ENCODE results near the gene HDGF. TPM values are rescaled to one million over a fixed set of nuclear protein-coding genes. Genes with fewer than 3 reads are reported as not detected.

Gene HDGF
- total RNA-seq, 4 donors from 2014 or later = 124 to 239 (median 167) TPM

DNA sequence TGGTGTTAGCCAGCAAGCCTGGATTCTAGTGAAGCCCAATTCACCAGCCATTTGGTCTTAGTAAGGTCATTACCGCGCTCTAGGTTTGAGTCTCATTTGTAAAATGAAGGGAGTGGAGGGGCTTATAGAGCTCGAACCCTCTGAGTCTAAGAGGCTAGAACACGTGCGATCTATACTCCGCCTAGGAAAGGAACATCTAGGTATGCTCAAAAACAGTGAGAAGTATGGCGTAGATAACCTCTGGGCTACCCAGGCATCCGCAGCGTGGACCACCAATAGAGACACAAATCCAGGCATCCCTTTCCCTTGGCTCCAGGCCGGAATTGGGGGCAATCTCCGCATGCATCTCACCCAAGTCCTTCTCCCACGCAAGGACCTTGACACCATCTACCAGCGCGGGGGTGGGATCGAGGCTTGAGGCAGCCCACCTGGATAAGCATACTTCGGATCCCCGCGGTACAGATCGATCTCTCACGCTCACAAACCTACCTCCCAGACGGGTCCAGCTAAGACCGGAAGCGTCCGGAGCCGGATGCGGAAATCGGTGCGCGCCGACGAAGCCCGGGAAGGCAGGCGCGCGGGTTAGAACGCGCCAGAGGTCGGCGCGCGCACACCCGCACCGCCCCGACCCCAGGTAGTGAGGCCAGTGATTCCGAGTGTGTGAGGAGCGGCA, 23.4 kb downstream of the HDGF start, which contains the start of gene METTL25B:
TSS of gene METTL25B (plus strand) at position 544 of the 673 bp plus-strand sequence. CDS start 636 bp downstream, outside the sequence.
- intact Hi-C loops (cut with DNase I) = loop anchor here (1.0 kb wide), 1 partner anchor 39 kb away; the partner anchor contains the start of gene PRCC
- peaks cover 25 to 46% (median 30%) of the 10 kb centered on the region in 4 donors for H3K36me3 ChIP-seq
- DNase-seq (ENCODE audit: extremely low spot score) = peak; percentile 94
- peak within 1 kb of the TSS; percentile 93 to 98 (median 94) for H3K27ac ChIP-seq (replicated peaks in 1 of 4)
- TF ChIP-seq, protein P1, sequence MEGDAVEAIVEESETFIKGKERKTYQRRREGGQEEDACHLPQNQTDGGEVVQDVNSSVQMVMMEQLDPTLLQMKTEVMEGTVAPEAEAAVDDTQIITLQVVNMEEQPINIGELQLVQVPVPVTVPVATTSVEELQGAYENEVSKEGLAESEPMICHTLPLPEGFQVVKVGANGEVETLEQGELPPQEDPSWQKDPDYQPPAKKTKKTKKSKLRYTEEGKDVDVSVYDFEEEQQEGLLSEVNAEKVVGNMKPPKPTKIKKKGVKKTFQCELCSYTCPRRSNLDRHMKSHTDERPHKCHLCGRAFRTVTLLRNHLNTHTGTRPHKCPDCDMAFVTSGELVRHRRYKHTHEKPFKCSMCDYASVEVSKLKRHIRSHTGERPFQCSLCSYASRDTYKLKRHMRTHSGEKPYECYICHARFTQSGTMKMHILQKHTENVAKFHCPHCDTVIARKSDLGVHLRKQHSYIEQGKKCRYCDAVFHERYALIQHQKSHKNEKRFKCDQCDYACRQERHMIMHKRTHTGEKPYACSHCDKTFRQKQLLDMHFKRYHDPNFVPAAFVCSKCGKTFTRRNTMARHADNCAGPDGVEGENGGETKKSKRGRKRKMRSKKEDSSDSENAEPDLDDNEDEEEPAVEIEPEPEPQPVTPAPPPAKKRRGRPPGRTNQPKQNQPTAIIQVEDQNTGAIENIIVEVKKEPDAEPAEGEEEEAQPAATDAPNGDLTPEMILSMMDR (IDR thresholded peaks at IDR 0.05) = no peak
- TF ChIP-seq EP300 (IDR thresholded peaks at IDR 0.05) (no peak), POLR2A (IDR thresholded peaks at IDR 0.05; ENCODE audit: low read depth) (peak; percentile 36), POLR2AphosphoS5 (IDR thresholded peaks at IDR 0.05) (peak in 1 of 2 donors; percentile 60)
- no peaks in the 10 kb centered on the region for H3K27me3 ChIP-seq
- H3K4me3 ChIP-seq = peak within 1 kb of the TSS; percentile 70 to 79 (median 74)
- WGBS = 0% methylated on average over 9 of the region's 46 CpGs
- no peaks in the 10 kb centered on the region for H3K9me3 ChIP-seq
- peaks cover 41 to 63% (median 60%) of the 10 kb centered on the region in 4 donors for H3K4me1 ChIP-seq

DNA sequence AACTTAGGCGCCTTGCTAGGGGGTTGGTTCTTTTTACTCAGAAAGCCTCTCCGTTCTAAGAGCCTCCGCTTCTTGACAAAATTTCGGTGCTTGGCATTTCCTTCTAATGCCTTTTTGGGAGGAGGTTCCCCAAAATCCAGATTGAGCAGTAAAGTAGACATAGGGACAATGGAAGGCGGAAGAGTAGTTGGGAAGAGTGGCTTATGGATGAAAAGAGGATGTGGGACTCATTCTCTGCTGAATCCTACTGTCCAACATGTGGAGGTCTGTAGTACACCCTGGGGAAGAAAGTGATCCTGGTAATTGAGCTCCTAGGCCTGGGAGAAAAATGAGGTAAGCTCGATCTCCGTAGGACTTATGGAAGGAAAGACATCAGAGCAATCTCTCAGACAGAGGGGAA, 24.0 kb downstream of the HDGF start:
- intact Hi-C loops (cut with DNase I) = no loop called here
- TF ChIP-seq POLR2AphosphoS5 (IDR thresholded peaks at IDR 0.05) (no peak), EP300 (IDR thresholded peaks at IDR 0.05) (no peak), POLR2A (IDR thresholded peaks at IDR 0.05; ENCODE audit: low read depth) (no peak)
- TF ChIP-seq, protein P1 (IDR thresholded peaks at IDR 0.05) = no peak
- H3K36me3 ChIP-seq = peaks cover 25 to 46% (median 30%) of the 10 kb centered on the region in 4 donors
- peak overlapping the region; percentile 70 to 79 (median 74) for H3K4me3 ChIP-seq
- H3K9me3 ChIP-seq = no peaks in the 10 kb centered on the region
- DNase-seq (ENCODE audit: extremely low spot score) = no peak
- H3K27ac ChIP-seq (replicated peaks in 1 of 4) = peak overlapping the region; percentile 93 to 98 (median 94)
- no peaks in the 10 kb centered on the region for H3K27me3 ChIP-seq
- 54% methylated on average over 7 of the region's 7 CpGs for WGBS
- H3K4me1 ChIP-seq = peaks cover 41 to 63% (median 60%) of the 10 kb centered on the region in 4 donors

DNA sequence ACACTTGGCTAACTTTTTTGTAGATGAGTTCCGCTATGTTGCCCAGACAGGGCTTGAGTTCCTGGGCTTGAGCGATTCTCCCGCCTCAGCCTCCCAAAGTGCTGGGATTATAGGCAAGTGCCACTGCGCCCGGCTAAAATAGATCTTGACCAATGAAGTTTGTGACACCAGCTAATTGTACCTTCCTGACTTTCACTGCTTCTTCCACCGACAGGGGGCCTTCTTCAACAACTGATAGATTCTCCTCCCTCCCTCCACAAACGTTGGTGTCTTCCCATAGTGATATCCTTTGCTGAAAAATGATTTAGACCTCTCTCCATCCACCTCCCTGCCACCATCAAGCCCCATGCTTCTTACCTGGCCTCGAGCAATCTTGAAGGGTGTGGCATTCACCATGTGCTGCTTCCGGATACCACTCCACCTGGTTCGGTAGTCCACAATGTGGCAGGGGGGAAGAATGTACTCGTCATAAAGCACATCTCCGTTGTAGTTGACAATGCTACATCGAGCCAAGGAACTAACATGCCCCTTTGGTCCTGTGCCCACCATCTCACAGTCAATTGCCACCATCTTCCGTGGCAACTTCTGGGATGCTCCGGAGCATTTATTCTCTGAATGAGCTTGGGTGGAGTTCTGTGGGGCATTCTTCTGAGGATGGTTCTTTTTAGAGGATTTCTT, 24.8 kb downstream of the HDGF start:
- TF ChIP-seq, protein P1 (IDR thresholded peaks at IDR 0.05) = peak in 2 of 3 experiments; percentile 38 to 39
- no peak for TF ChIP-seq POLR2A (IDR thresholded peaks at IDR 0.05; ENCODE audit: low read depth)
- H3K27me3 ChIP-seq = no peaks in the 10 kb centered on the region
- peak overlapping the region; percentile 70 to 79 (median 74) for H3K4me3 ChIP-seq
- H3K27ac ChIP-seq (replicated peaks in 1 of 4) = peak overlapping the region in 2 of 4 donors; percentile 57 to 94
- DNase-seq (ENCODE audit: extremely low spot score) = no peak
- WGBS = 52% methylated on average over 15 of the region's 15 CpGs
- H3K4me1 ChIP-seq = peaks cover 41 to 63% (median 60%) of the 10 kb centered on the region in 4 donors
- intact Hi-C loops (cut with DNase I) = no loop called here
- H3K9me3 ChIP-seq = no peaks in the 10 kb centered on the region
- peaks cover 21 to 46% (median 31%) of the 10 kb centered on the region in 4 donors for H3K36me3 ChIP-seq

DNA sequence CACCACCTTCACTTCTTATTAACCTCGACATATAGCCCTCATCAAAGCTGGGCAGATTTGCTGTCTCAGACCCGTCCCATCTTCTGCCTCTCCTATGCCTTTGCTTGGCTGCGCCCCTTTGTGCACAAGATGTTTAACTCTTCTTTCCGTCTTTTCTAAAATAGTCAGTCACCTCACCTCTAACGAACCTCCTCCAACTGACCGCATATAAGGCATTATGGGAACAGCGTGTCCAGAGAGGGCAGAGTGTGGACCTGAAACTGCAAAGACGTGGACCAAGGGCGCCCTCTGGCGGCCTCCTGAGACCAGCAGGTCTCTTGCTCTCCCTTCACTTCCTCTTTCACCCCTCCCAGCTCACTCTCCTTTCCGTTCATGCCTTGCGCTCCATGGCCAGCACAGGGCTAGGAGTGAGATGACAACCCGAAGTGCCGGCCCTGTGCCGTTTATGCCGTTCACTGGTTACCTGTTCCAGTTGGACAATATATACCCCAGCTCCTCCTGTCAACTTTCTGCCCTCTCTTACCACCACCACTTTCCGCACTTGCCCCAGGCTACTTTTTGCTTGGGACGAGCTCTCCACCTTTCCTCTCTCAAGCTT, 25.7 kb downstream of the HDGF start:
- 11% methylated on average over 18 of the region's 18 CpGs for WGBS
- H3K4me3 ChIP-seq = peak overlapping the region; percentile 70 to 79 (median 74)
- H3K4me1 ChIP-seq = peaks cover 41 to 59% (median 59%) of the 10 kb centered on the region in 4 donors
- peaks cover 27 to 53% (median 39%) of the 10 kb centered on the region in 4 donors for H3K36me3 ChIP-seq
- DNase-seq (ENCODE audit: extremely low spot score) = peak; percentile 97
- H3K9me3 ChIP-seq = no peaks in the 10 kb centered on the region
- peak in 1 of 2 donors; percentile 74 for TF ChIP-seq POLR2AphosphoS5 (IDR thresholded peaks at IDR 0.05)
- TF ChIP-seq, protein P1 (IDR thresholded peaks at IDR 0.05) = peak; percentile 92 to 95 (median 94)
- no peak for TF ChIP-seq EP300 (IDR thresholded peaks at IDR 0.05)
- TF ChIP-seq POLR2A (IDR thresholded peaks at IDR 0.05; ENCODE audit: low read depth) = no peak
- no peaks in the 10 kb centered on the region for H3K27me3 ChIP-seq
- H3K27ac ChIP-seq (replicated peaks in 1 of 4) = peak overlapping the region in 2 of 4 donors; percentile 21 to 57
- intact Hi-C loops (cut with DNase I) = loop anchor here (1.0 kb wide), 1 partner anchor 36 kb away; no protein-coding TSS in a partner anchor
